Right hindlimb (tissue), 1 donor: Measurements from ENCODE around the gene TPD52L1.
"Not testable (repeated sequence)": the region's sequence is repeated elsewhere in the genome, so short reads cannot be mapped to it uniquely, and the experiment has no call there.

Experiments
- DNase-seq: peaks from one replicate; pipeline ENCODE4 v3.0.0-alpha.2; 2018

TPD52L1 gene

GRCh38 chr6:125144822-125145221 is 8.8 kb upstream of the TPD52L1 start:
- no peak for DNase-seq

- DNase-seq: no peak
These were observed 4.1 kb upstream of the TPD52L1 start for GRCh38 chr6:125149256-125150144.

GRCh38 chr6:125151700-125152099 is 1.9 kb upstream of the TPD52L1 start:
- no peak for DNase-seq

- DNase-seq: no peak
These were observed 666 bp downstream of the TPD52L1 start for GRCh38 chr6:125154118-125154760.

GRCh38 chr6:125154761-125155135 is 1.2 kb downstream of the TPD52L1 start:
- DNase-seq: no peak

GRCh38 chr6:125155344-125155743 is 1.8 kb downstream of the TPD52L1 start:
- DNase-seq: no peak

GRCh38 chr6:125156496-125156895 is 2.9 kb downstream of the TPD52L1 start:
- no peak for DNase-seq

- DNase-seq: no peak
These were observed 3.7 kb downstream of the TPD52L1 start for GRCh38 chr6:125157280-125157679.

GRCh38 chr6:125157725-125158124 is 4.2 kb downstream of the TPD52L1 start:
- no peak for DNase-seq

GRCh38 chr6:125163339-125163738 is 9.8 kb downstream of the TPD52L1 start:
- not testable (repeated sequence) for DNase-seq

GRCh38 chr6:125163811-125164210 is 10.2 kb downstream of the TPD52L1 start:
- no peak for DNase-seq

- DNase-seq: no peak
These were observed 11.1 kb downstream of the TPD52L1 start for GRCh38 chr6:125164696-125165095.

GRCh38 chr6:125165256-125165655 is 11.7 kb downstream of the TPD52L1 start:
- DNase-seq: no peak

- DNase-seq: no peak
These were observed 12.2 kb downstream of the TPD52L1 start for GRCh38 chr6:125165776-125166175.

- DNase-seq: no peak
These were observed 13.1 kb downstream of the TPD52L1 start for GRCh38 chr6:125166711-125167110.

- DNase-seq: no peak
These were observed 14.0 kb downstream of the TPD52L1 start for GRCh38 chr6:125167579-125167978.

GRCh38 chr6:125169058-125169457 is 15.5 kb downstream of the TPD52L1 start:
- DNase-seq: no peak

GRCh38 chr6:125169522-125169921 is 15.9 kb downstream of the TPD52L1 start:
- DNase-seq: no peak

GRCh38 chr6:125170376-125170775 is 16.8 kb downstream of the TPD52L1 start:
- no peak for DNase-seq

- no peak for DNase-seq
These were observed 19.9 kb downstream of the TPD52L1 start for GRCh38 chr6:125173341-125174095.

- no peak for DNase-seq
These were observed 21.1 kb downstream of the TPD52L1 start for GRCh38 chr6:125174626-125175025.

- no peak for DNase-seq
These were observed 22.0 kb downstream of the TPD52L1 start for GRCh38 chr6:125175466-125176048.
